GM19397 (cell line): ENCODE data around the gene TMPRSS11A.

Experiments
- ATAC-seq: cut with Tn5 transposase; IDR thresholded peaks from one replicate; pipeline ENCODE4 v1.9.1; 2021; ENCODE audit warnings: mild to moderate bottlenecking, moderate library complexity; ENCODE audit not compliant: unreplicated experiment

TMPRSS11A gene

GRCh38 chr4:67963356-67963755 is at the start of gene TMPRSS11A:
TMPRSS11A (minus strand) TSS chr4:67963493; CDS start chr4:67963393, 100 bp downstream.
- no peak for ATAC-seq

- no peak for ATAC-seq
Measured at GRCh38 chr4:68011684-68012083, 48.4 kb upstream of the TMPRSS11A start.

GRCh38 chr4:68002906-68003305 is 39.6 kb upstream of the TMPRSS11A start:
- ATAC-seq, result no peak

- ATAC-seq, result no peak
Measured at GRCh38 chr4:67996127-67996526, 32.8 kb upstream of the TMPRSS11A start.

DNA sequence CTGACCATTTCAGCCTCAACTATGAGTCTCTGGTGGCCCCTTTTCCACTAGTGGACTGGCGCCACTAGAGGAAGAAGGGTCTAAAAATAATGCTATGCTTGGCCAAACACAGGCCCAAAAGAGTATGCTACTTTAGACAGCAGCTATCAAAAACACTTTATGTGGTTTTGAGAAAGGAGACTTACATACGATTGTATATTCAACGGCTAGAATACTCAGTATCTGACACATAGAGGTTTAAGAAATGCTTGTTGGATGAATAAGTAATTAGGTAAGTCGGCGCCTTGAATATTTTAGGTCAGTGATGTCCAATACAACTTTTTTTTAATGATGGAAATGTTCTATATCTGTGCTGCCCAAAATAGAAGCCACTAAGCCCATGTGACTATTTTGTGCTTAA is 25.7 kb upstream of the TMPRSS11A start:
- no peak for ATAC-seq

- no peak for ATAC-seq
Measured at GRCh38 chr4:67983333-67983732, 20.0 kb upstream of the TMPRSS11A start.

GRCh38 chr4:67980512-67980911 is 17.2 kb upstream of the TMPRSS11A start:
- no peak for ATAC-seq

DNA sequence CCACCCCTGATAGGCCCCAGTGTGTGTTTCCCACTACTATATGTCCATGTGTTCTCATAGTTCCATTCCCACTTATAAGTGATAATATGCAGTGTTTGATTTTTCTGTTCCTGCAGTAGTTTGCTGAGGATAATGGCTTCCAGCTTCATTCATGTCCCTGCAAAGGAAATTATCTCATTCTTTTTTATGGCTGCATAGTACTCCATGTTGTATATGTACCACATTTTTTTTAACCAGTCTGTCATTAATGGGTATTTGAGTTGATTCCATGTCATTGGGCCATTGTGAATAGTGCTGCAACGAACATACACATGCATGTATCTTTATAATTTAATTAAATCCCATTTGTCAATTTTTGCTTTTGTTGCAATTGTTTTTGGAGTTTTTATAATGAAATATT is 10.3 kb upstream of the TMPRSS11A start:
- ATAC-seq, result no peak

- no peak for ATAC-seq
Measured at GRCh38 chr4:67954890-67955289, 8.4 kb downstream of the TMPRSS11A start.

- ATAC-seq, result no peak
Measured at GRCh38 chr4:67941074-67941473, 22.2 kb downstream of the TMPRSS11A start.

DNA sequence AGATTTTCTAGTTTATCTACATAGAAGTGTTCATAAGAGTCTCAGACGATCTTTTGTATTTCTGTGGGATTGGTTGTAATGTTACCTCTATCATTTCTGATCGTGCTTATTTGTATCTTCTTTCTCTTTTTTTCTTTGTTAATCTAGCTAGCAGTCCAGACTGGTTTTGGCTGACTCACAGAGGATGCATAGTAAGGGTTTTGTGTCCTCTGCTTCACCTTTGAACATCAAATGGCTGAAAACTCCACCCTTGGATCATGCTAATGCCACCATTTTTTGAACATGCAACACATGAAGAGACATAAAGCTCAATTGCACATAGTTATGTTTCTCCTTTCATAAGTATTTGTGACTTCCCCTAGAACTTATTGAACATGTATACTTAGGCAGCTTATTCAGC is 22.8 kb downstream of the TMPRSS11A start:
- no peak for ATAC-seq

GRCh38 chr4:67939195-67939594 is 24.1 kb downstream of the TMPRSS11A start:
- no peak for ATAC-seq

DNA sequence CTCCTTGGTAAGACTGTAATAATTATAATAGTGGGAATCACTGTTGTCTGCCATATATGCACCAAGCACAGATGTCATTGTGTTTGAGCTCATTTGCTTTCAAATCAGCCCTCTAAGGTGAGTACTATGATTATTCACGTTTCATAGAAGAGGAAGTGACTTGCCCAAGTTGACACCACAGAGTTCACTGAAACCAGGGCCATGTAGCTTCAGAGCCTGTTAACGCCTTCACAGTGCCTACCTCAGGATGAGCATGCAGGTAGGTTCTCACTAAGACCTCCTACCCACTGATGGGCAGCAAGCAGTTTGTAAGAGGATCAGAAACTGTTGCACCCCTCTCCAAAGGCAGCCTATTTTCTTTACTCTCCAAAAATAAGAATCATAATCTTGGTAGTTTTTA is 27.4 kb downstream of the TMPRSS11A start:
- no peak for ATAC-seq

- ATAC-seq, result no peak
Measured at GRCh38 chr4:67934628-67935027, 28.7 kb downstream of the TMPRSS11A start.

DNA sequence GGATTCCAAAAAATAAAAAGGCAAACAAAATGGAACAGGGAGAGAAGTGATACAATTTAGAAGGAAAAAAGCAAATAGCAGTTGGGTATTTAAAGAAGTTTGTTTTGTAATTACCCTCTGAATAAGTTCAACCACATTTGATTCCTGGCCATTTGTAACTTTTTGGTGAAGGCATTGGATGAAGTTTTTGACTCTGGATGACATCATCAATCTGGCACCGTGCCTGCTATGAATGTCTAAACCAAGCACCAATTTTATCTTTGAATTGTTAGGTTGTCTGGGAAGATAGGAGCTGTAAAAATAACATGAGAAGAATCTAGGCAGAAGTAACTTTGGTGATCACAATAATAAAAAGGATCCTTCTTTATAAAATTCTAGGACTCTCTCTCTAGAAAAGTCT is 29.5 kb downstream of the TMPRSS11A start:
- no peak for ATAC-seq

GRCh38 chr4:67933038-67933437 is 30.3 kb downstream of the TMPRSS11A start:
- no peak for ATAC-seq

- ATAC-seq, result no peak
Measured at GRCh38 chr4:67931256-67931655, 32.0 kb downstream of the TMPRSS11A start.

DNA sequence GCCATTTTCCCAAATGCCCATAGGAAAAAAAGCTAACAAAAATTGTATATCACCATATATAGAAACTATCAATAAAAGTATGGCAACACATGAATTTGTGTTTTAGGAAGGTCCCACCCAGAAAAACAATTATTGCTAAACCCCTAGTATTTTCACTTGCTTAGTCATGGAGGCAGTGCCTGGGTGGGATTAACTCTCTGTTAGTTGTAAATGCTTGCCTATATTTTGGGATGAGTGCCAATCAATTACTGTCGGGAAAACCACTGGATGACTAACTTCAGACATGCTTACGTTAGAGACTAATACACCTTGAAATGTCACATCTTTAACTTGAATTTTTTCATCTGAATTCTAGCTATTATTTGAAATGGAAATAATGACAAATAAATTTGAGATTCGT is 33.9 kb downstream of the TMPRSS11A start:
- ATAC-seq, result no peak

- ATAC-seq, result no peak
Measured at GRCh38 chr4:67928546-67928945, 34.7 kb downstream of the TMPRSS11A start.

DNA sequence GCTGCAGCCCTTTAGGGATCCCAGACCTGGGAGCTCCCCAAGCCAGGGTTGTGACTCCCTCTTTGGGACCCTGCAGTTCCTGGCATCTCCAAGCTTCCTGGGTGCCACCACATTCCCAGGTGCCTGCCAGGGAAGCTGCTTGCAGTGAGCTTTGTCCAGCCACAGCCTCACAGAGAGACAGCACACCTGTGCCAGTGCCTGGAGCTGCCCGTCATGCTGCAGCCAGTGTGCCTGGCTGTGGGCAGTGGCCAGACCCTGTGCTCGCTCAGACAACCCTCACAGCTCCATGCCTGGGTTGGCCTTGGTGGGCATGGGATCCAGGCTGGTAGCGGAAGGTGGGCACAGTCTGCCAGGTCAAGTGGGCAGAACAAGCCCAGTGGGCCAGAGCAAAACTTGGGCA is 36.0 kb downstream of the TMPRSS11A start:
- no peak for ATAC-seq

DNA sequence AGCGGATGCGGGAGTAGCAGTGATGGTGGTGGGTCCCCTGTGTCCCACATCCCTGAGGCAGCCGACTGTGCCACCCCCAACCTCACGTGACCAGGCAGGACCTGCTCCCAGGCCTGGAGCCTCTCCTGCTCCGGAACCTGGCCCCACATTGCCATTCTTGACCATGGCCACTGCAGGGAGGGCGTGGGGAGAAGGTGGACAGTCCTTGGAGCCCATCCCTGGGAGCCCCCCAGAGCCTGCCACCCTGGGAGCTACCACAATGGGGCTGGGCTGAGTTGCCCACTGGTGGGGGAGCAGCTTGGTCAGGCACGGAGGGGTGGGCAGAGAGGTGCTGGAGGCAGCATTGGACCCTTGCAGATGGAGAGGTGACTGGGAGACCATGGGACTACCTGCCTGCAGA is 36.8 kb downstream of the TMPRSS11A start:
- no peak for ATAC-seq

DNA sequence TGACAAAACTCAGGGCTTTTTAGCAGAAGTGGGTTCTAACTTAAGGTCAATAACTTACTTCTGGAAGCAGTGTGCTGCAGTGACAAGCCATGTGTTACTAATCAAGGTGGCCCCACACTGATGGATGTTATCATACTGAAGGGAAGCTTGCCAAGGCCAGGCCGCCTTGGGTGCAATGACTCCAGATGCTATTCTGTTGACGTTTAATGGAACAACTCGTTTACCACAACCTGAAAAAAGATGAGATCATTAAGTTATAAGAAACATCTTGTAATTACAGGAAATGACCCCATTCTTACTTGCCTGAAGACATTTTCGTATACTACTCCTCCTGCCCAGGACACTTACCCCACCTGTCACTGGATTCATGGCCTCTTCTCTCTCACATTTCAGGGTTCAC is 40.6 kb downstream of the TMPRSS11A start:
- ATAC-seq, result no peak

- ATAC-seq, result no peak
Measured at GRCh38 chr4:67918428-67918827, 44.9 kb downstream of the TMPRSS11A start.
